NCI-H82 treated with DMSO at 0.1 percent for 48 hours (cell line): ENCODE results near the gene RHOT1.
A peak's percentile ranks its signal among the peaks of the same experiment; 100 is the strongest.
"Not testable (repeated sequence)": the region's sequence is repeated elsewhere in the genome, so short reads cannot be mapped to it uniquely, and the experiment has no call there.

Source experiments
- DNase-seq: peaks from one replicate; lab custom pipeline; 2025; ENCODE audit not compliant: unreplicated experiment; lab: John Stamatoyannopoulos, UW

RHOT1 gene

DNA sequence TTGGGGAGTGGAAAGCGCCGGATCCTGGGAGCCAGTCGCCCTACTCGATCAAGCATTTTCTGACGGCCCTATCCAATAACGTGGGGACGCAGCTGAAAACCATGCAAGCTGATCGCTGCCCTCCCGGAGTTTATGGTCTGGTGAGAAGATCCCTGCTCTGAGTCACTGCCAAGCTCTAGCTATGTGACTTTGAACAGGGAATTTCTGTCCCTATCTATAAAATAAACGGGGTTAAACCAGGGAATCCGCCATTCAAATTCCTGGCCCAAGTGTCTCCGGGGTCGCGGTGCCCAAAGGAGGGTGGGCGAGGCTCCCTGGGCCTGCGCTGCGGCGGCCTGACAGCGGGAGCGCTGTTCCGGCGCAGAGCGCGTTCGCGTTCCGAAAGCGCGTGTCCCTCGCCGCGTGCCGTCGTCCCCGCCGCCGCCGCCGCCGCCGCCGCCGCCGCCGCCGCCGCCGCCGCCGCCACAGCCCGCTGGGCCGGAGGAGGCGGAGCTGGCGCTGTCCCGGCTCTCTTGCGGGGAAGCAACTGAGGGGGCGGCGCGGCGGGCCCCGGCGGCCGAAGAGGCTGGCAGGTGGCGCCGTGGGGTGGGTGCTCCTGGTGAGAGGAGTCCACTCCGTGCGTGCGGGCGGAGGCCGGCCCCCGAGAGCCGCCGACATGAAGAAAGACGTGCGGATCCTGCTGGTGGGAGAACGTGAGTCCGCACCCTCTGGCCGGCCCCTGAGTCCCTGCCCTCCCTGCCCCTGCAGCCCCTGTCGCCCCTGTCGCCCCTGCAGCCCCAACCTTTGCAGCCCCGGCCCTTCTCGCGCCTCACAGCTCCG is at the start of gene RHOT1:
Gene RHOT1, plus strand, starts transcription at position 465 of the 819 bp plus-strand sequence. Its CDS starts 191 bp downstream, at position 656.
- peak; percentile 83 for DNase-seq

DNA sequence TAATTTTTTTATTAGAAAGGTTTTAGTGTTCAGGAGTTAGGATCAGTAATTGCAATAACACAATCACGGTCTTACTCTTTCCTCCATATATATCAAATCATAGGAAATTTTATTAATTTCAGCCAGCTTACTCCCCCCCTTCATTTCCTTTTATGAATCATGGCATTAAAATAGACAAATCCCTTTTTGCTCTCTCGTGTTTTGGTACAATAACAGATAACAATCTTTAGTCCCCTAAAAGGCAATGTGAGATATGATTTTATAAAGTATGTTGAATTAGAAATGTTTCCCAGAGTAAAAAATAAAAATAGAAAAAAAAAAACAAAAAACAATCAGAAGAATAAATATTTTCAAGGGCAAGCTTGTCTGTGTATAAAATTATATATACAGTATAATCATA is 42.6 kb upstream of the RHOT1 start:
- DNase-seq = no peak

DNA sequence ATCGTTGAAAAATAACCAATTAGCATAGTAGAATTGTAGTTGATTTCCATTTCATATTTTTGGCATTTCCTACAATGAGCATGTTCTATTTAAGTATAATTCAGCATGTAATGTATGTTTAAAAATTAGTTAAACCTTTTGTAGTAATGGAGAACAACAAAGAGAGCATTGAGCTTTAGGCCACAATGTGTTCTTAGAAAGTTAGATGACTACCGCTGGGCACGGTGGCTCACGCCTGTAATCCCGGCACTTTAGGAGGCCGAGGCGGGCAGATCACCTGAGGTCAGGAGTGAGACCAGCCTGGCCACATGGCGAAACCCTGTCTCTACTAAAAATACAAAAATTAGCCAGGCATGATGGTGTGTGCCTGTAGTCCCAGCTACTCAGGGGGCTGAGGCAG is 42.0 kb upstream of the RHOT1 start:
- DNase-seq = not testable (repeated sequence)

DNA sequence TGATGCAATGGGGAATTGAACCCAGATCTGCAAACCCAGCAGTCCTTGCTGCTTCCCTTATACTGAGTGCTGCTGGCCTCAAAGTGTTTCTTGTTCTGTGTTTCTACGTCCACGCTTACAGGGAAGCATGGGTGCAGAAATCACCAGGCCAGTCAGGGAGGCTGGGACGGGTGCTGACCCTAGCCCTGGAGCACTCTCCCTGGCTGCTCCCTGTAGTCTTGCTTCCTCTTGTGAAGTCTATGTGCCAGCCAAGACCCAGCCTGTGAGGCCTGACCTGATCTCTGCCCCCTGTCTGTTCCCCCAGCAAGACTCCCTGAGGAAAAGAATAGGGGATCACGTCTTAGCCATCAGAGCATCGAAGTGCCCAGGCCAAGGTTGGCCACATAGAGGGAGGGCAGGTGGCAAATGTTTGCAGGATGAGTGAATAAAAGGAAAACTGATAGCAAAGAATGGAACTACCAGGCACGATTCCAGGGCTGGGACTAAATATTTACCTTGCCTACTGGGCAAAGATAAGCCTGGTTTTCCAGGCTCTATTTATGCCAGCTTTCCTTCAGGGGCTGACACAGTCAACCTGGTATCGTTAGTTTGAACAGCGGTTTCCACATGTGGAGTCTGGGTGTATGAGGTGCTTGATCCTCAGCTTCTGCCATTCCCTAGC is 41.2 kb upstream of the RHOT1 start:
- DNase-seq = no peak

DNA sequence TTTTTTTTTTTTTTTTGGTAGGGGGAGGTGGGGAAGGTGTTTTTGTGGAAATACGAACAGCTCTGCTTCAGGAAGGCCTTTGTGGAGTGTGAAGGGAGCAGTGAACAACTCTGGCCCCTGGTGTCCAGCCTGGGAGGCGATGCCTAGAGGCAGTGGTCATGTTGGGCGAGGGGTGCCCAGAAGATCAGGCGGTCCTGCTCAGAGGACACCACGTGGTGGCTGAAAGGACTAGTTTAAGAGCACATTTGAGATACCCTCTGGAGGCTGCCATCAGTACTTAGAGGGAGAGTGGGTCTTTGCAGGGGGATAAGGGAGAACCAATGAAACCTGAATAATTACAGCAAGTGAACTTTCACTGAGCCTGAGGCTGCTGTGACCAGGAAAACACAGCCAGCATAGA is 40.1 kb upstream of the RHOT1 start:
- DNase-seq = no peak

DNA sequence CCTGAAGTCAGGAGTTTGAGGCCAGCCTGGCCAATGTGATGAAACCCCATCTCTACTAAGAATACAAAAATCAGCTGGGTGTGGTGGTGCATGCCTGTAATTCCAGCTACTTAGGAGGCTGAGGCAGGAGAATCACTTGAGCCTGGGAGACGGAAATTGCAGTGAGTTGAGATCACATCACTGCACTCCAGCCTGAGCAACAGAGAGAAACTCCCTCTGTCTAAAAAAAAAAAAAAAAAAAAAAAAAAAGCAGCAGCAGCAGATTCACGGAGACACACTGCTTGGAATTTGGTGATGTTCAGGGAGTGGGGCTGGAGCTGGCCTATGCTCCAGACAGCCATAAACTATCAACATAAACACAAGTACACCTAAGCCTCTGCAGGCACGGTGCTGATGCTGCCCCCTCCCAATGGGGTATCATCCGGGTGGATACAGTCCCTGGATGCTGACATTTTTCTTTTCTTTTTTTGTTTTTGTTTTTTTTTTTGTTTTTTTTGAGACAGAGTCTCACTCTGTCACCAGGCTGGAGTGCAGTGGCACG is 39.6 kb upstream of the RHOT1 start:
- DNase-seq = no peak

DNA sequence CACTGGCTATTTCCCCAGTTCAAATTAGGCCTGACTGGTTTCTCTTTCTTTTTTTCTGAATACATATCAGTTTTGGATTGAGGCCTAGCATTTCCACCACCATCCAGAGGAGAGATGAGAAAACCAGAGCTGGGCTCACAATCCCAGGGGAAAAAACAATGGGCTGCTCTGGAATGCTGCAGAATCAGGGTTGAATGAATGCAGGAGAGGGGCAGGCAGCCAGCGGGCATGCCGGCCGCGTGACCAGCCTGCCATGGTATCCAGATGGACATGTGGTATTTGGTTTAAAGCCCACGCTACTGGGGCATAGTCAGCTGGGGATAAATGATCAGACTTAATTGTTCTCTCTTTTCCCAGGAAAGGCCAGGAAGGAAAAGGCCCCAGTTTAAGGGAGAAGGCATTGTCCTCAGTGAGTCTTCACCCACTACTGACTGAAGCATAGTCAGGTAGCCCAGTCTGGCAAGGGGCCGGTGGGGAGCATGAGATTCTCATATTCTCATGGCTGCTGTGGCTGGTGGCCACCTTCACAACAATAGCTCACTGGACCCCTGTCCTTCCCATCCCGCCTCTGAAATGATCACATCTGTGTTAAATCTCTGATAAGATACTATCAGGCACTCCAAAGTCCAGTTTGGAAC is 38.7 kb upstream of the RHOT1 start:
- no peak for DNase-seq

DNA sequence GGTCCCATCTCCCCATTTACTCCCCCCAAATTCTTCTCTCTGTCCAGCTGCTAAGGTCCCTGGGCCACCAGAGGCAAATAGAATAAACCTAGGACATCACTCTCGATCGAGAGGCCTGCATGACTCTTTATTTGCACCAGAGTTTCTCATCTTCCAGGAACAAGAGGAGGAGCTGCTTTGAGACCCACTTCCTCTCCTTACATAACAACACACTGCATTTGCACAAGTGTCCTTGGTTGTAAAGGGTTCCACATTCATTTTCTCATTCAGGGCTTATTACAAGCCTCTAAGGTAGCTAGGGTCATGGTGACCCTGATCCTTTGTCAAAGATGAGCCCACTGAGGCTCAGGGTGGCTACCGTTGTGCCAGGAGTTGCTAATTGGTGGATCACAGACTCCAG is 38.1 kb upstream of the RHOT1 start:
- no peak for DNase-seq

DNA sequence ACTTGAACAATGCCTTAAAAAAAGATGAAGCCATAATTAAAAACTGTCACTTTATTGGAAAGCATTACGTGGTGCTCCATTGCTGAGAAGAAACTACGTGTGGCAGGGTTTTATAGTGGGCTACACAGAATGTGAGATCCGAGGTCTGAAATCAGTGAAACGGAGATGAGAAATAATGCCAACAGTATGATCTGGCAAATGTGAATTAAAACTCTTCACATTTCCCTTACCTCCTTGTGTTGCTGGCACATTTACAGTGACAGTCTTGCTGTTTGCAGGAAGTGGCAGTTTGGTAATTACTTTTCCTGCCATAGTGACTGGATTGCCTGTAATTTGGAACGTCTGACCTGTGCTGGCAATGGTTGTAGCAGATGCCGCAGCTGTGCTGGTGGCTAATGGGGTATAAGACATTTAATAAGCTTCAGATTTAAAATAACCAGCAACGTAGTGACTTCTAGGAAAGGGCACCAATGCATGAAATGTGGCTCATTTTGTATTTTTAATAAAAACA is 35.8 kb upstream of the RHOT1 start:
- DNase-seq = not testable (repeated sequence)

DNA sequence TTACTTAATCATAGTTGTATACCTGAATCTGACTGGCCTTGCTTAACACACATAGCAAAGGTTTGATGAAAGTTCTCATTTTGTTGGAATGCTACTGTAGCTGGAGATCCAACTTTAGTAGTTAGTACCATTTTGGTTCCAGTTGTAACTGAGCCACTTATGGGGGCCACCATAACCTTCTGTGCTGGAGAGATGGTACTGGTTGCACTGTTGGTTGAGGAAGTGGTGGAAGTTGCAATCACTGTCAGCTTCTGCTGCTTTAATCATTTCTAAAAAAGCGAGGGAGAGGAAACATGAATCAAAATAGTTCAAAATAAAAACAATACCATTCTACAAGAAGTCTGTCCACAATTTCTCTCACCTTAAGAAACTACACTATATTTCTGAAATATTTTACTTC is 35.1 kb upstream of the RHOT1 start:
- DNase-seq = not testable (repeated sequence)

DNA sequence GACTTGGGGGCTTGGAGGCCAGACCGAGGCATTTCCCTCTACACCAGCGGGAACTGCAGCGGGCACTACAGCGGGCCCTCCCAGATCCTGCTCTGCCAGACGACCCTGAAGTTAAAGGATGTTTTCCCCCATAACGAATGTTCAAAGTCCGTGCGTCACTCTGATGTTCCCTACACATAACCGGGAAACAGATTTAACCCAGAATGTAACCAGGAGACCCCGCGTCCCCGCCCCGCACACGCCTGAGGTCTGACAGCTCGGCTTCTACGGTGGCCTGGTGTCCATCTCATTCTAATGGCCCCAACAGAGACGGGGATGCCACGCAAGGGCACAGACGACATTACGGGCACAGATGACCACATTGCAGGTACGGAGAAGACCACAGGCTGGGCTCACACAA is 31.7 kb upstream of the RHOT1 start:
- DNase-seq = no peak

DNA sequence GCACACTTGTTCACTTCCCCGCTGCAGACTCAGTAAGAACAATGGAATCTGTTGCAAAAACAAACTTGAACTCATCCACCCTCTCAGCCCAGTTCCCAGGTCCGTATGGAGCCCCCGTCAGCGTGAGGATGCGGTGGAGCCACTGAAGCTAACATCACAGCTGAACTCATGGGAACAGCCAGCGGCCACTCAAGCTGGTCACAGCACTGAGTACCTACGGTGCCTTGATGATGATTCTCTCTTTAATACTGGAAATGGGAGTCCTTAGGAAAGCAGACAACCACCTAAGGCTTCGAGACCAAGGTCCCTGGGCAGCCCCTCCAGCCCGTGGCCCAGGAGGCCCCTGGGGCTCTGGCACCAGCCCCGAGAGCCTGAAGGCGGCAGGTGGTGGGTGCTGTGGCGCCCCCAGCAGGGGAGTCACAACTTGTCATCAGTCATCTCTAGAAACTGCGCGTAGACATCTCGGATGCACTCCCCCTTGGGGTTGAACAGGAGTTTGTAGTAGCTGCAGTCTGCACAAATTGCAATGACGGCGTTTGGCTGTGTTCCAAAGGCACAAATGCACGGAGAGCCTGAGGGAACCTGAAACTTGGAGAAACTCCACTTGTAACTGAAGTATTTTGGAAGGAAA is 31.0 kb upstream of the RHOT1 start:
- DNase-seq = no peak

DNA sequence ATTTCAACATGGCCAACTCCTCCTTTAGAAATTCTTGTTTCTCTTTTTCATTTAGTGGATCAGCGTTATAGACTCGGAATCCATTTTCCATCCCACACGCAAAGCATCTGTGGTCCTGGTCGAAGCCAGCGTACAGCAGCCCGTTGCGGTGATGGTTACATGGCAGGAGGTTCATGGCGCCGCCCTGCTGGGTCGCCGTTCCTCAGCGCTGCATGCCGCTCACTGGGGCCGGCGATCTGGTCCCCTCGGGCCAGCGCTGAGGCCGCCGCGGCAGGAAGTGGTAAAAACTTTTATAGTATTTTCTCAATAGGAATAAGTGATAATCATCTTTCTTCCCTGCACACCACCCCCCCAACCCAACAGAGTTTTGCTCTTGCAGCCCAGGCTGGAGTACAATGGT is 29.9 kb upstream of the RHOT1 start:
- no peak for DNase-seq

DNA sequence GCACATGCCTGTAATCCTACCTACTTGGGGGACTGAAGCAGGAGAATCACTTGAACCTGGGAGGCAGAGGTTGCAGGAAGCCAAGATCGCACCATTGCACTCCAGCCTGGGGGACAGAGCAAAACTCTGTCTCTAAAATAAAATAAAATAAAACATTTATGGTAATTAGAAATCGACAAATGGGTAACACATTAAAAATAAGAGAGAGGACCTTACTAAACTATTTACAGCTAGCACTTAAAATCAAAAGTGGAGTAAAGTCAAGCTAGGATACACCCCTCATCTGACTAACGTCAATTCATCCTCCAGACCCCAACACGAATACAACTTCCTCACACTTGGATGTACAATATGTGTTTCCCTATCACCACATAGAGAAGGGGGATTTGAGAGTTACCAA is 27.8 kb upstream of the RHOT1 start:
- DNase-seq = no peak

DNA sequence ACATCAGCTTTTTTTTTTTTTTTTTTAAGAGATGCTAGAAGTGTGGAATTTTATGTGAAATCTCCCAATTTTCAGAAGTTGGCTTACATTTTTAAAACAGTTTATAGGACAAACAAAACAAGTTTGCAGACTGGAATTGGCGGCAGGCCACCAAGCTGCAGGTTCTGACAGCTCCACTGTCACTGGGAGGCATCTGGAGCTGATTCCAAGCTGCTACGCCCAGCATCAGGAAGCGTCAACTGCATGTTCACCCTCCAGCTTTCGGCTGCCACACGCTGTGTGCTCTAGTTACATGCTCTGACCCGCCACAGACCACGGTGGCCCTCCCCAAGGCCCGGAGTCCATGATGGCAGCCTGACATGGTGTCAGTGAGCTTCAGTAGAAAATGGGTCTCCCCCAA is 26.8 kb upstream of the RHOT1 start:
- not testable (repeated sequence) for DNase-seq

DNA sequence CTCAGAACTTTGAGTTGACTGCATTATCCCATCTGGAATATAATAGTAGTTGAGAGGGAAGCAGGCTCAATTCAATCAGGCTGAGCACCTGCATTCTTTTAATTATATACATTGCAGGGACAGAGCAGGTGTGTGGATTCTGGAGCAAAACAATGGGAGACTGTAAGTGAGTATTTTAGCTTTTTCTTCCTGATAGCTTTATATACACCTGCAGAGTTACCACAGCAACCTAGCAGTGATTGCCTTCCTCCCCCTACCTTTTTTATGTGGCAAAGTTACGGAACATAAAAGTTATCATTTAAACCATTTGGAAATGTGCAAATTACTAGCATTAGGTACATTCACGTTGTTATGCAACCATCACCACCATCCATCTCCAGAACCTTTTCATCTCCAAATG is 25.4 kb upstream of the RHOT1 start:
- no peak for DNase-seq

DNA sequence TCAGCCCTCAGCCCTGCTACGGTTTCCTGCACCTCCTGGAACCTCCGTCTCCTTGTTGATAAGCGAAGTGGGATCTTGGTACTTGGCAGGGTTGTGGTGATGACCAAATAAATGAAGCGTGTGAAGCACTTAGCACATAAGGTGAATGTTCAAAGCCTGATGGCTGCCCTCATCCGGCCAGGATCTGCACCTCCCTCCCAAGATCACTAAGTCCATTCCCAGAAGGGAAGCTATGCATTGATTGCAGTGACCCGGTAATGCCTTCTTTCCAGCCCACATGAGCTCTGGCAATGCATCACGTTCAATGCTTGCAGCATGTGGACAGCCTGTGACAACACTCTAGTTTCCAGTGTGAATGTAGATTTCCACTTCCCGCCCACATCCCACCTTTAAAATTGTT is 24.9 kb upstream of the RHOT1 start:
- DNase-seq = no peak

DNA sequence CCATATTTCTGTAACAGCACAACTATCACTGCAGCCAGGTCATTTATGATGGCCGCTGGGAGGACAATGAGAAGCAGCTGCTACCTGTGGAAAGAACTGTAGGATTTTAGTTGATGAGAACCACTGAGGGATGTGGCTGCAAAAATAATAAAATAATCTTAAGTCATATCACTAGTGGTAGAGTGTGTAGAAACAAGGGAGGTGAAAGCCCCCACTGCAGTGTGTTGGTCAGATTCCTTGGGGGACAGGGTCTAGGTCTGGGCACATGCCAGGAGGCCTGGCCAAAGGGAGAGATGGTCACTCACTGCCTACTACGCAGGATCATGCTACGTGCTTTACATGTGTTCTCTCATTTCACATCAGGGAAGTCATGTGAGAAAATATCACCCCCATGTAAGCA is 24.2 kb upstream of the RHOT1 start:
- not testable (repeated sequence) for DNase-seq

DNA sequence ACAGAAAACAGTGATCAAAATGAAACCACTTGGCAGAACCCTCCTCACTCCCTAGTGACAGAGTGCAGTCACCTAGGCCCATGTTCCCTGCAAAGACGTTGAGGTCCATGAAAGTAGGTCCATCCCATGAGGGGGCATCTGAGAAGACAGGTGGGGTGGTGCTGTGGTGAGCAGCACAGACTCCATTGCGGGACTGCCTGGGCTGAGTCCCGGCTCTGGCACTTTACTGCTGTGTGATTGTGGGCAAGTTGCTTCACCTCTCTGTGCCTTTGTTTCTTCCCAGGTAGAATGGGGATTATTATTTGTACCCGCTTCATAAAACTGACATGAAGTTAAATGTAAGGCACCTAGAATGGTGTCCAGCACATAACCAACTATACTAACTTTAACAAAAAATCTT is 23.5 kb upstream of the RHOT1 start:
- no peak for DNase-seq

DNA sequence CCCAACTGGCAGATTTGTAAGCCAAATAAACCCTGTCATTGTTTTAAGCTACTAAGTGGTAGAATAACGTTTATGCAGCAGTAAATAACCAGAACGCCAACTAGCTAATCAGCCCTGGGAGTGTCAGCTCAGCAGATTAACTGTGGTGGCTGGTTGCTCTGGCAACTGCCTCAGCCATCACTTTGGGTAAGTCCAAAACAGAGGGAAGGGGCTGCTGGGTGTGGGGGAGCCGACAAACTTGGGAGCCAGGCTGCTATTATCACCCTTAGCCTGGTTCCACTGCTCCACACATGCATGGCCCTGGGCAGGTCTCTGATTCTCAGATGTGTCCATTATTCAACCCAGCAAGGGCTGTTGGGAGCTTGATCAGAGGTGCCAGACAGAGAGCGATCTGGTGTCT is 22.2 kb upstream of the RHOT1 start:
- peak; percentile 9 for DNase-seq

DNA sequence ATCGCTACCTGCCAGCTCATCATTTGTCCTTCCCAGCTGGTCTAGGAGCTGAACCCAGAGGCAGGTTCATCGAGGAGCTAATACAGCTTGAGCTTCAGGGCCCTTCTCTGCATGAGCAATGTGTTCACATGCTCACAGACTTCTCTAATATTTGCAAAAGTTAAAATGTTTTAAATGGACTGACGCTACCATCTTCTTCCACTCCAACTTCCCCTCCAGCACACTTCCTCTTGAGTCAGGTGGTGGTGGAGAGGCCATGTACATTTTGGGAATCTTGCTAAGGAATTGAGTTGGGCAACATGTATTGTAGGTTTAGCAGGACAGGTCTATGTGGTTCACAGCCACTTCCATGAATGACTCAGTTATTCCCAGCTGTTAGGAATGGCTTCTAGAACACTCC is 21.6 kb upstream of the RHOT1 start:
- DNase-seq = no peak
